Gastrocnemius medialis (tissue), 4 donors: ENCODE data around the gene SULT2B1. TPM values are rescaled to one million over a fixed set of nuclear protein-coding genes. Genes with fewer than 3 reads are reported as not detected.

Experiments used
- ATAC-seq, 2 donors: fragments of 150-250 bp; one replicate each; pipeline ENCODE4 v1.9.1; 2016
- DNase-seq, 2 donors: peaks; one replicate each; pipeline ENCODE4 v3.0.0-alpha.2; 2019
- H3K27ac ChIP-seq, 4 donors: fragments of 200-600 bp; sonication (generic); 1 replicate in 1 of 4; 2 replicates in 3 of 4; pipeline ENCODE4 v1.5.1; 2016 to 2018; ENCODE audit warnings: mild to moderate bottlenecking in 2 of 4, moderate library complexity in 1 of 4
- H3K27me3 ChIP-seq, 3 donors: fragments of 200-600 bp; sonication (generic) in 2 of 3; 1 replicate in 1 of 3; 2 replicates in 2 of 3; pipeline versions ENCODE4 v1.5.1 to v1.6.0; 2016 to 2019; ENCODE audit warnings: mild to moderate bottlenecking in 1 of 3, moderate library complexity in 1 of 3
- H3K36me3 ChIP-seq, 2 donors: fragments of 200-600 bp; sonication (generic) in 1 of 2; one replicate each; pipeline ENCODE4 v1.5.1; 2017 to 2018
- H3K4me1 ChIP-seq, 2 donors: fragments of 200-600 bp; sonication (generic) in 1 of 2; one replicate each; pipeline ENCODE4 v1.5.1; 2016 to 2017; ENCODE audit warnings: mild to moderate bottlenecking in 2 of 2
- H3K4me3 ChIP-seq, 4 donors: fragments of 200-600 bp; sonication (generic) in 3 of 4; 1 replicate in 1 of 4; 2 replicates in 3 of 4; pipeline ENCODE4 v1.5.1; 2016 to 2019; ENCODE audit warnings: mild to moderate bottlenecking in 2 of 4
- H3K9me3 ChIP-seq, 3 donors: fragments of 200-600 bp; sonication (generic) in 2 of 3; 1 replicate in 1 of 3; 2 replicates in 2 of 3; pipeline ENCODE4 v1.5.1; 2016 to 2019
- POLR2A ChIP-seq, 2 donors: fragments of 450-650 bp; IDR thresholded peaks; one replicate each; pipeline ENCODE4 v1.6.1; 2017; ENCODE audit warnings: antibody characterized with exemption in 2 of 2, mild to moderate bottlenecking in 2 of 2, moderate library complexity in 2 of 2
- in situ Hi-C, 4 donors: fragments of 200-750 bp; cut with MboI; loops; one replicate each; pipeline versions ENCODE4 v1.15.0 to v1.8.0; 2017; ENCODE audit warnings: low sequenced_read_pairs in 4 of 4
- intact Hi-C: fragments of 100-400 bp; cut with DNase I; formaldehyde crosslinking; loops from one replicate; pipeline ENCODE4 v1.15.1; 2023; ENCODE audit warnings: low total_unique reads
- total RNA-seq, 4 donors: library from RNA; depleted of rRNA; stranded (reverse); fragments of >200 nt; gene quantifications; one replicate each; pipeline versions ENCODE4 v1.1.0 to v1.2.3, GENCODE V29; 2016
- TF ChIP-seq, protein P1 (sequence below), 5 experiments: fragments of 450-650 bp in 3 of 5; fragments of 200-600 bp in 2 of 5; sonication (generic) in 2 of 5; IDR thresholded peaks in 4 of 5; conservative IDR thresholded peaks in 1 of 5; 1 replicate in 4 of 5; 2 replicates in 1 of 5; pipeline ENCODE4 v1.5.1; 2016 to 2019; ENCODE audit warnings: antibody characterized with exemption in 5 of 5, mild to moderate bottlenecking in 3 of 5, moderate library complexity in 3 of 5

SULT2B1 gene
- total RNA-seq, 4 donors from 2014 or later, result not detected

DNA sequence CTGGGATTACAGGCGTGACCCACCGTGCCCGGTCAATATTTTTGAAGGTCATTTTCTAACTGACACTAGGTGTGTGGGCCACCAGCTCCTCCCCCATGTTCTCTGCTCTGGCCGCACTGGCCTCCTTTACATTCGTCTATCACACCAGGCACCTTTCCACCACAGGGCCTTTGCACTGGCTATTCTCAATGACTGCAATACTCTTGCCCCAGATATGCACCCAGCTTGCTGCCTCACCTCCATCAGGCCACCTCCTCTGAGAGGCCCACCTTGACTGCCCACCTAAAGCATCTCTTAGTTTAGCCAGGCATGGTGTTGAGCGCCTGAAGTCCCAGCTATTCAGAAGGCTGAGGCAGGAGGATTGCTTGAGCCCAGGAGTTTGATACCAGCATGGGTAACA, 10.2 kb upstream of the SULT2B1 start:
- no peak overlapping the region for H3K4me3 ChIP-seq
- no peaks in the 10 kb centered on the region for H3K27me3 ChIP-seq
- intact Hi-C loops (no loop called here), in situ Hi-C loops (no loop called here)
- DNase-seq (no peak), ATAC-seq (no peak)
- no peaks in the 10 kb centered on the region for H3K36me3 ChIP-seq
- H3K9me3 ChIP-seq, result no peaks in the 10 kb centered on the region
- H3K4me1 ChIP-seq, result peaks cover 3 to 4% of the 10 kb centered on the region in 2 donors
- no peak for TF ChIP-seq POLR2A (IDR thresholded peaks at IDR 0.05)
- TF ChIP-seq, protein P1, sequence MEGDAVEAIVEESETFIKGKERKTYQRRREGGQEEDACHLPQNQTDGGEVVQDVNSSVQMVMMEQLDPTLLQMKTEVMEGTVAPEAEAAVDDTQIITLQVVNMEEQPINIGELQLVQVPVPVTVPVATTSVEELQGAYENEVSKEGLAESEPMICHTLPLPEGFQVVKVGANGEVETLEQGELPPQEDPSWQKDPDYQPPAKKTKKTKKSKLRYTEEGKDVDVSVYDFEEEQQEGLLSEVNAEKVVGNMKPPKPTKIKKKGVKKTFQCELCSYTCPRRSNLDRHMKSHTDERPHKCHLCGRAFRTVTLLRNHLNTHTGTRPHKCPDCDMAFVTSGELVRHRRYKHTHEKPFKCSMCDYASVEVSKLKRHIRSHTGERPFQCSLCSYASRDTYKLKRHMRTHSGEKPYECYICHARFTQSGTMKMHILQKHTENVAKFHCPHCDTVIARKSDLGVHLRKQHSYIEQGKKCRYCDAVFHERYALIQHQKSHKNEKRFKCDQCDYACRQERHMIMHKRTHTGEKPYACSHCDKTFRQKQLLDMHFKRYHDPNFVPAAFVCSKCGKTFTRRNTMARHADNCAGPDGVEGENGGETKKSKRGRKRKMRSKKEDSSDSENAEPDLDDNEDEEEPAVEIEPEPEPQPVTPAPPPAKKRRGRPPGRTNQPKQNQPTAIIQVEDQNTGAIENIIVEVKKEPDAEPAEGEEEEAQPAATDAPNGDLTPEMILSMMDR (IDR thresholded peaks at IDR 0.05 in 4 of 5, conservative IDR thresholded peaks at IDR 0.05 in 1 of 5), result no peak
- H3K27ac ChIP-seq, result no peak overlapping the region

DNA sequence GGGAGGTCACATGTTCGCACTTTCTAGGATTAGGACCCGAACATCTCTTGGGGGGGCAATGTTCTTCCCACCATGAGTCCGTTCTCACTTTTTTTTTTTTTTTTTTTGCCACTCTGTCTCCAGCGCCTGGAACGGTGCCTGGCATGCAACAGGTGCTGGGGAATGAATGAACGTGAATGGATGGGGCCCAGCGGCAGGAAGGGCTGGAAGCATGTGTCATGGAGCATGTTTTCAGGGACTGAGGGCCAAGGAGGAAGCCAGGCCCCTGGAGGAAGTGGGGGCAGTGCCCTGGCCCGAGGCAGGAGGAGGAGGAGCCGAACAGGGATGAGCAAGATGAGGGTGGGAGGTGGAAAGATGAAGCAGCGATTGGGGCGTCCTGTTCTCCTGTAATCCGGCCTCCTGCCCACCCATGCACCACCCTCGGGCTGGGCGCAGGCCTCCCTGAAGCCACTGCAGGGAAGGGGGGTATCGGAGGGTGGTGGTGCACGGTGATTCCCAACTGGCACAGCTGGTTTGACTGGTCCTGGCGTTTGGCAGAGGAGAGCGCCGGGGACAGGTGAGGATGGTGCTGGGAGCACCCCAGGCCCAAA, 8.8 kb upstream of the SULT2B1 start:
- ATAC-seq, result peak; percentile 42 to 79

DNA sequence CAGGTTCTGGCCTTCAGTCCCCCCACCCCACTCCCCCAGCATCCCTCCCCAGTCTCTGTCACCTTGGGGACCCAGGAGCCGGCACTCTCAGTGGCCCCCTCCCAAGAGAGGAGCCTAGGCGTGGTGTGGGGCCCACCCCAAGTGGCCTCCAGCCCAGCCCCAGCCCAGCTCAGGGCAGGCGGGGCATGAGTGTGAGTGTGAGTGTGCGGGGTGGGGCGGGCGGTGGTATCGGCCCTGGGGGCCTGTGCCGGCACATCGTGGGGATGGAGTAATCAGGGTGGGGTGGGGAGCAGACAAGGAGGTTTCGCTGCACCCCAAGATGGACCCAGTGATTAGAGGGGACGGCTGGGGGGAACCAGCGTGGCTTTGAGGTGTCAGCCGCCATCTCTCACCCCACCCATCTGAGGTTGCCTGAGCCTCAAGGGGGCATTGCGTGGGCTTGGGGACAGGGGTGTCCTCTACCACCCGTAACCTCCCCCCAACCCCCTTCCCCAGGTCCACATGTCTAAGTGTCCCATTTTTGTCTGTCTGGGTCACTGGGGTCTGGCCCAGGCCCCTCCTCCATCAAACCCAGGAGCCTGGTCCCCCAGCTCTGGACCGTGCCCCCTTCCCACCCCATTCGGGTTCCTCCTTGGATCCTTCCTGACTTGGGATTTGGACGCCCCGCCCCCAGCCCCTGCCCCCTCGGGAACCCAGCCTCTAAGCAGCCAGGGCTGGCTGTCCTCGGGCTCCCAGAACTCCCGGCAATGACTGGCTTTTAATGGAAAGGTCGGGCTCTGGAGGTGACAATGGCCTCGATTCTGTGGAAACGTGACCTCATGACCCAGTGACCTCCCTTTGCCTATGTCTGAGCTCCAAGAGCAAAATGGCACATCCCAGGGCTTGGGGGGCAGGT, 6.9 kb upstream of the SULT2B1 start:
- Histone ChIP-seq H3K4me3 (no peak overlapping the region), H3K9me3 (no peaks in the 10 kb centered on the region), H3K36me3 (no peaks in the 10 kb centered on the region), H3K27ac (no peak overlapping the region), H3K27me3 (peaks cover 0 to 3% (median 0%) of the 10 kb centered on the region in 3 donors), H3K4me1 (peaks cover 3 to 4% of the 10 kb centered on the region in 2 donors)
- in situ Hi-C loops (no loop called here), intact Hi-C loops (no loop called here)
- DNase-seq (no peak), ATAC-seq (no peak)
- TF ChIP-seq POLR2A (IDR thresholded peaks at IDR 0.05), result no peak
- TF ChIP-seq, protein P1 (IDR thresholded peaks at IDR 0.05 in 4 of 5, conservative IDR thresholded peaks at IDR 0.05 in 1 of 5), result no peak

More for the DNA sequence above, 8.8 kb upstream of the SULT2B1 start:
- Histone ChIP-seq H3K4me1 (peaks cover 3 to 4% of the 10 kb centered on the region in 2 donors), H3K9me3 (no peaks in the 10 kb centered on the region), H3K4me3 (no peak overlapping the region), H3K27me3 (no peaks in the 10 kb centered on the region), H3K36me3 (no peaks in the 10 kb centered on the region), H3K27ac (no peak overlapping the region)
- peak in 1 of 2 donors; percentile 49 for DNase-seq
- no peak for TF ChIP-seq POLR2A (IDR thresholded peaks at IDR 0.05)
- in situ Hi-C loops (no loop called here), intact Hi-C loops (no loop called here)

DNA sequence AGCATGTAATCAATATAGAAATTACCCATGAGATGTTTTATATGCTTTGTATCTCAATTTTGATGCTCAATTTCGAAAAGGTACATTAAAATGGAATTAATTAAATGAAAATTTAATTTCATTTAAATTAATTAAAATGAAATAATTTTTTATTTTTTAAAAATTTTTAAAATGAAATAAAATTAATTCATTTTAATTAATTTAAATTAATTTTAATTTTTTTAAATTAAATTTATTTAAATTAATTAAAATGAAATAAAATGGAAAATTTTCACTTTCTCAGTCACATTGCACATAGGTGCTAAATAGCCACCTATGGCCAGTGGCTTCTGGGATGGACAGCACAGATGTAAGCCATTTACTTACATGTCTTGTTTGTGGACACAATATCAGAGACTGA, 4.2 kb upstream of the SULT2B1 start:
- in situ Hi-C loops (no loop called here), intact Hi-C loops (no loop called here)
- no peak overlapping the region for H3K27ac ChIP-seq
- ATAC-seq (no peak), DNase-seq (no peak)
- H3K4me3 ChIP-seq, result no peak overlapping the region
- TF ChIP-seq, protein P1 (IDR thresholded peaks at IDR 0.05 in 4 of 5, conservative IDR thresholded peaks at IDR 0.05 in 1 of 5), result no peak
- no peak for TF ChIP-seq POLR2A (IDR thresholded peaks at IDR 0.05)
- H3K9me3 ChIP-seq, result no peaks in the 10 kb centered on the region
- no peaks in the 10 kb centered on the region for H3K36me3 ChIP-seq
- peaks cover 0 to 3% (median 0%) of the 10 kb centered on the region in 3 donors for H3K27me3 ChIP-seq
- H3K4me1 ChIP-seq, result peaks cover 3 to 4% of the 10 kb centered on the region in 2 donors

DNA sequence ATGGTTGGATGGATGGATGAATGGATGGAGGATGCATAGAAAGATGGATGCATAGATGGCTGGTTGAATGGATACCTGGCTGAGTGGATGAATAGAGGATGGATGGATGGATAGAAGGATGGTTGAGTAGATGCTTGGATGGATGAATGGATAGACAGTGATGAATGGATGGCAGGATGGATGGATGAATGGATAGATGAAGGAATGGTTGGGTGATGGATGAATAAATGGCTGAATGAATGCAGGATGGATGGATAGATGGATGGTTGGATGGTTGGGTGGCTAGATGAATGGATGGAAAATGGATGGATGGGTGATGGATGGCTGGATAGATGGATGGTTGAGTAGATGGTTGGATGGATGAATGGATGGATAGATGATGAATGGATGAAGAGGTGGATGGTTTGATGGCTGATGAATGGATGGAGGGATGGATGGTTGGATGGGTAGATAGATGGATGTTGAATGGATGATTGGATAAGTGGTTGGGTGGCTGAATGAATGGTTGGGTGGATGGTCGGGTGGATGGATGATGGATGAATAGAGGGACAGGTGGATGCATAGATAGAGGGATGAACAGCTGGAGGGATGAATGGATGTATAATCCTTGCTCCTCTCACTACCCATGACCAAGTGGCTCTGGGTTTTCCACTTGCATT, 3.6 kb upstream of the SULT2B1 start:
- H3K27me3 ChIP-seq, result peaks cover 0 to 3% (median 0%) of the 10 kb centered on the region in 3 donors
- ATAC-seq, result no peak

More for the DNA sequence above, 3.6 kb upstream of the SULT2B1 start:
- Histone ChIP-seq H3K4me3 (no peak overlapping the region), H3K9me3 (no peaks in the 10 kb centered on the region), H3K36me3 (no peaks in the 10 kb centered on the region), H3K27ac (no peak overlapping the region), H3K4me1 (peaks cover under 1 to 1% of the 10 kb centered on the region in 2 donors)
- in situ Hi-C loops (no loop called here), intact Hi-C loops (no loop called here)
- DNase-seq, result no peak
- TF ChIP-seq, protein P1 (IDR thresholded peaks at IDR 0.05 in 4 of 5, conservative IDR thresholded peaks at IDR 0.05 in 1 of 5), result no peak
- TF ChIP-seq POLR2A (IDR thresholded peaks at IDR 0.05), result no peak
